ENCODE measurements around the gene EPB41L3.
"Not testable (repeated sequence)": the region's sequence is repeated elsewhere in the genome, so short reads cannot be mapped to it uniquely, and the experiment has no call there.

DNA sequence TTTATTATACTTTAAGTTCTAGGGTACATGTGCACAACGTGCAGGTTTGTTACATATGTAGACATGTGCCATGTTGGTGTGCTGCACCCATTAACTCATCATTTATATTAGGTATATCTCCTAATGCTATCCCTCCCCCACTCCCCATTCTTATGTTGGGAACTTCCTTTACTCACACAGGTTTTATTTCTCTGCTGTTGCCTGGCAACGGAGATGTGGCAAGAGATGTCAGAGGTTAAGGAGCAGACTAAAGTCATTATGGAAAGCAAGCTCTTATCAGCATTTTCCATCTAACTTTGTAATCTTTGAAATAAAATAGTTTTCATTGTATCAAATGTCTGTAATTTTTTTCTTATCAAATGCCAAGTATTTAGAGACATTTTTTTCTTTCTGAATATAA lies 26.8 kb upstream of the EPB41L3 start:
- TF ChIP-seq, protein P1, sequence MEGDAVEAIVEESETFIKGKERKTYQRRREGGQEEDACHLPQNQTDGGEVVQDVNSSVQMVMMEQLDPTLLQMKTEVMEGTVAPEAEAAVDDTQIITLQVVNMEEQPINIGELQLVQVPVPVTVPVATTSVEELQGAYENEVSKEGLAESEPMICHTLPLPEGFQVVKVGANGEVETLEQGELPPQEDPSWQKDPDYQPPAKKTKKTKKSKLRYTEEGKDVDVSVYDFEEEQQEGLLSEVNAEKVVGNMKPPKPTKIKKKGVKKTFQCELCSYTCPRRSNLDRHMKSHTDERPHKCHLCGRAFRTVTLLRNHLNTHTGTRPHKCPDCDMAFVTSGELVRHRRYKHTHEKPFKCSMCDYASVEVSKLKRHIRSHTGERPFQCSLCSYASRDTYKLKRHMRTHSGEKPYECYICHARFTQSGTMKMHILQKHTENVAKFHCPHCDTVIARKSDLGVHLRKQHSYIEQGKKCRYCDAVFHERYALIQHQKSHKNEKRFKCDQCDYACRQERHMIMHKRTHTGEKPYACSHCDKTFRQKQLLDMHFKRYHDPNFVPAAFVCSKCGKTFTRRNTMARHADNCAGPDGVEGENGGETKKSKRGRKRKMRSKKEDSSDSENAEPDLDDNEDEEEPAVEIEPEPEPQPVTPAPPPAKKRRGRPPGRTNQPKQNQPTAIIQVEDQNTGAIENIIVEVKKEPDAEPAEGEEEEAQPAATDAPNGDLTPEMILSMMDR (IDR thresholded peaks at IDR 0.05) = not testable (repeated sequence)
- not testable (repeated sequence) for TF ChIP-seq POLR2AphosphoS5, POLR2A, EP300 (IDR thresholded peaks at IDR 0.05)

Measured in suprapubic skin (tissue), 4 donors.